Muscle of leg (tissue), 11 donors: Measurements from ENCODE around the gene FHIT. TPM values are rescaled to one million over a fixed set of nuclear protein-coding genes. Genes with fewer than 3 reads are reported as not detected.

Experiments used
- DNase-seq: peaks from one replicate; pipeline ENCODE4 v3.0.0; 2013
- H3K27ac ChIP-seq: one replicate; pipeline ENCODE4 v1.5.1; 2013; ENCODE audit warnings: mild to moderate bottlenecking, low read length, control low read depth
- H3K27me3 ChIP-seq: one replicate; pipeline ENCODE4 v1.6.1; 2013; ENCODE audit warnings: low read length; ENCODE audit not compliant: control insufficient read depth, insufficient read depth
- H3K36me3 ChIP-seq: one replicate; pipeline ENCODE4 v1.6.1; 2013; ENCODE audit warnings: low read length; ENCODE audit not compliant: control insufficient read depth, insufficient read depth
- H3K4me1 ChIP-seq: one replicate; pipeline ENCODE4 v1.6.1; 2013; ENCODE audit warnings: low read length; ENCODE audit not compliant: control insufficient read depth, insufficient read depth
- H3K4me3 ChIP-seq: one replicate; pipeline ENCODE4 v1.5.1; 2013; ENCODE audit warnings: low read length, control low read depth
- H3K9me3 ChIP-seq: replicated peaks from 2 replicates; pipeline ENCODE4 v1.6.1; 2013; ENCODE audit warnings: low read depth, low read length; ENCODE audit not compliant: control insufficient read depth
- WGBS: methylation state at CpG from one replicate; pipeline ENCODE4 v1.1.5; 2013; ENCODE audit warnings: missing lambda C conversion rate; ENCODE audit not compliant: insufficient coverage; 5-methylcytosine and 5-hydroxymethylcytosine counted together
- polyA plus RNA-seq, 8 donors: library from polyadenylated mRNA; unstranded; fragments of 120-200 nt; gene quantifications; one replicate each; pipeline versions ENCODE4 v1.2.1 to v1.2.3, GENCODE V29; 2013; ENCODE audit warnings: inconsistent platforms in 1 of 8, low replicate concordance in 1 of 8; ENCODE audit not compliant: insufficient read length in 8 of 8, insufficient read depth in 1 of 8
- total RNA-seq: library from RNA; stranded (reverse); fragments of 120-200 nt; gene quantifications from one replicate; pipeline ENCODE4 v1.2.4, GENCODE V29; 2013

Gene FHIT
- total and polyA plus RNA-seq, 9 donors = 4.1 to 8.0 (median 5.3) TPM

GRCh38 chr3:61155701-61156292, 95.5 kb downstream of the FHIT start:
- no peak for DNase-seq
- Histone ChIP-seq H3K9me3 (no peaks in the 10 kb centered on the region), H3K27me3 (no peaks in the 10 kb centered on the region), H3K4me1 (peaks cover 2% of the 10 kb centered on the region), H3K36me3 (no peaks in the 10 kb centered on the region), H3K27ac (no peak overlapping the region), H3K4me3 (no peak overlapping the region)
- WGBS = 100% methylated on average over 1 of the region's 3 CpGs

- H3K4me3 ChIP-seq = no peak overlapping the region
- H3K36me3 ChIP-seq = no peaks in the 10 kb centered on the region
- no peaks in the 10 kb centered on the region for H3K27me3 ChIP-seq
- peaks cover 2% of the 10 kb centered on the region for H3K4me1 ChIP-seq
- no peak overlapping the region for H3K27ac ChIP-seq
- DNase-seq = peak; percentile 5
- H3K9me3 ChIP-seq = no peaks in the 10 kb centered on the region
- 41% methylated on average over 3 of the region's 7 CpGs for WGBS
Observed at GRCh38 chr3:61154457-61155198, 96.6 kb downstream of the FHIT start.

DNA sequence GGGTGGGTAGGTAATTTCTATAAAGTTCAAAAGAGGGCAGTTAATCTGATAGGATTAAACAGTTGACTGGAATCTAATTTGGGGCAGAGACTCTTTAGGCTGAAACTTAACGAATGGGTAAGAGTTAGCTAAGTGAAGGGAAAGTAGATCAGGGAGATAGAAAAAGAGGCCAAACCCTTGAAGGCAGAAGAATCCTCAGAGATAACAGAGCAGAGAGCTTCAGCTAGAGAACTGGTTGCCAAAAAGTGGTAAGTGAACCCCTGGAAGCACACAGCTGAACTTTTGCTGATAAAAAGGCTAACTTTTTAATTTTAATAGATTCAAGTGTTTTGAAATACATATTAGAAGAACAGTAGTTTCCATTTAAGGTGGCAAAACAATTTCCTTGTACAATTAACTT, 99.2 kb downstream of the FHIT start:
- Histone ChIP-seq H3K4me1 (peaks cover 2% of the 10 kb centered on the region), H3K9me3 (no peaks in the 10 kb centered on the region), H3K27me3 (no peaks in the 10 kb centered on the region), H3K27ac (no peak overlapping the region), H3K36me3 (no peaks in the 10 kb centered on the region), H3K4me3 (no peak overlapping the region)
- WGBS = 100% methylated on average over 1 of the region's 1 CpG
- no peak for DNase-seq

DNA sequence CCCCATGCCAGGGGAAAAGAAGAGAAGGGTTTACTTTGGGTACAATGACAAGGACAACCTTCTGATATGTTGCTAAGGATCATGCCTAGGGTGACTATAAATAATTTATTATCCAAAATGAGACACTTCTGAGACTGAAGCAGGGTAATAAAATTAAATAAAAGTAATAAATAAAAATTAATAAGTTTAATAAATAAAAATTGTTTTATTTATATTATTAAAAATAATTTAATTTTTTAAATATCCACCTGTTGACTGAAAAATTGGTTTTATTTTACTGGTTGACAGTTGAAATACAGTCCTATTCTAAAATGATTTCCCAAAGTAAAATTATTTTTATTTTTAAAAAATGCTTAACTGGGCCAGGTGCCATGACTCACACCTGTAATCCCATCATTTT, 102.0 kb downstream of the FHIT start:
- Histone ChIP-seq H3K4me1 (no peaks in the 10 kb centered on the region), H3K27ac (no peak overlapping the region), H3K27me3 (no peaks in the 10 kb centered on the region), H3K4me3 (no peak overlapping the region), H3K36me3 (no peaks in the 10 kb centered on the region), H3K9me3 (no peaks in the 10 kb centered on the region)
- DNase-seq = no peak

- Histone ChIP-seq H3K4me3 (no peak overlapping the region), H3K36me3 (no peaks in the 10 kb centered on the region), H3K9me3 (no peaks in the 10 kb centered on the region), H3K27ac (no peak overlapping the region), H3K4me1 (no peaks in the 10 kb centered on the region), H3K27me3 (no peaks in the 10 kb centered on the region)
- no peak for DNase-seq
- no CpG with 5 or more reads among the region's 3 CpGs for WGBS
Observed at GRCh38 chr3:61146010-61146890, 105.0 kb downstream of the FHIT start.

DNA sequence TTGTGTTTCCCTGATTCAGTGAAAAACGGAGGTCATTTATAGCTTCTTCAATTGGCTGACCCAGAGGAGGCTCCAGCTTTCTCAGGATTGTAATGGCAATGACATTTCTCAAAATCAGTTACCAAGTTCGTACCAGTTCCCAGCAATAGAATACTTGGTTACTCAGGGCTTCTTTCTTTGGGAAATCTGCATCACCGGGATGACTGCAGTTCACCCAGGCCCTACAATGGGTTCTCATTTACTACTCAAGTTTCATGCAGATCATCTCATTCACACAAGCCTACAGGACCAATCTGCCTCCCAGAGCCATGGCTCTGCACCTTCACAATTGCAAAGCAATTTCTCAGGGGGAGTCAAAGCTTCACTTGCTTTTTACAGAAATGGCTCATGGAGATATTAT, 109.6 kb downstream of the FHIT start:
- Histone ChIP-seq H3K9me3 (no peaks in the 10 kb centered on the region), H3K27me3 (no peaks in the 10 kb centered on the region), H3K4me1 (no peaks in the 10 kb centered on the region), H3K4me3 (no peak overlapping the region), H3K36me3 (no peaks in the 10 kb centered on the region), H3K27ac (no peak overlapping the region)
- WGBS = 36% methylated on average over 3 of the region's 3 CpGs
- DNase-seq = no peak

GRCh38 chr3:61141227-61141626, 110.0 kb downstream of the FHIT start:
- Histone ChIP-seq H3K27me3 (no peaks in the 10 kb centered on the region), H3K27ac (no peak overlapping the region), H3K4me3 (no peak overlapping the region), H3K9me3 (no peaks in the 10 kb centered on the region), H3K4me1 (no peaks in the 10 kb centered on the region), H3K36me3 (no peaks in the 10 kb centered on the region)
- DNase-seq = no peak
- 60% methylated on average over 1 of the region's 4 CpGs for WGBS

DNA sequence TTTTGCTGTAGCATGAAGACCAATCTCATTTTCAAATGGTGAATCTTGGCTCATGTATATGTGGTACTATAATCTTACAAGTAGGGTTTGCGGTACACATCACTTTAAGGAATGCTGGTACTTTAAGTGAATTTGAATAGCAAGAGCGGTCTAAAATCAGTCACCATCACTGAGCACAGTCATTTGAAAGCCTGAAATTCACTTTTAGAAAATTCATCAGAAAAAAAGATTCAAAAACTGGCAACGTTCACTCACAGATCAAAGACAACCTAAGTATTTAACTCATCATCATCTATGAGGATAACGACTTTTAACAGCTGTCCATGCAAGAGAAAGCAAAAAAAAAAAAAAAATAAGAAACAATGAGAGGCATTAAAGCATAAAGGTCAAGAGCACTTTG, 111.6 kb downstream of the FHIT start:
- WGBS = 60% methylated on average over 1 of the region's 4 CpGs
- no peaks in the 10 kb centered on the region for H3K36me3 ChIP-seq
- H3K4me3 ChIP-seq = no peak overlapping the region
- no peaks in the 10 kb centered on the region for H3K9me3 ChIP-seq
- no peaks in the 10 kb centered on the region for H3K4me1 ChIP-seq
- no peaks in the 10 kb centered on the region for H3K27me3 ChIP-seq
- DNase-seq = no peak
- H3K27ac ChIP-seq = no peak overlapping the region

- Histone ChIP-seq H3K27ac (no peak overlapping the region), H3K36me3 (no peaks in the 10 kb centered on the region), H3K27me3 (no peaks in the 10 kb centered on the region), H3K4me1 (no peaks in the 10 kb centered on the region), H3K4me3 (no peak overlapping the region), H3K9me3 (no peaks in the 10 kb centered on the region)
- WGBS = 14% methylated on average over 1 of the region's 5 CpGs
- DNase-seq = no peak
Observed at GRCh38 chr3:61138401-61138800, 112.9 kb downstream of the FHIT start.

DNA sequence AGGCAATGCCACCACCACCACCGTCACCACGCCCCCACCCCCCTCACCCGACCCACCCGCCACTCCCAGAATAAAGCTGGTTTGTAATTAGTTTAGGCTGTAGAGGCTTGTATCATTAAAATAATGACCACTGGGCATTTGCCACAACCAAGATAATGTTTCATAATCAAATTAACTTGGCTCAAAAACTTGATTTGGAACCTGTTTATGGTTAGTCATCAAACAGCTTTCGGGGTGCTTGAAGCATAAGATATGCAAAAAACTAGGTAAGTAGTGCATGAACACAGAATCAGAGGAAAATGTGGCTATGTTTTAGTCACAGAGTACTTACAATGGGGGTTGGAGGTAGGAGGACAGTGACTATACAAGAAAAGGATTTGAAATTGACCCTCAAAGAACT, 115.1 kb downstream of the FHIT start:
- H3K9me3 ChIP-seq = no peaks in the 10 kb centered on the region
- no peaks in the 10 kb centered on the region for H3K4me1 ChIP-seq
- no peaks in the 10 kb centered on the region for H3K36me3 ChIP-seq
- WGBS = no CpG with 5 or more reads among the region's 5 CpGs
- DNase-seq = no peak
- H3K4me3 ChIP-seq = no peak overlapping the region
- H3K27ac ChIP-seq = no peak overlapping the region
- H3K27me3 ChIP-seq = no peaks in the 10 kb centered on the region
